ENCODE results near the gene ZNF740.

DNA sequence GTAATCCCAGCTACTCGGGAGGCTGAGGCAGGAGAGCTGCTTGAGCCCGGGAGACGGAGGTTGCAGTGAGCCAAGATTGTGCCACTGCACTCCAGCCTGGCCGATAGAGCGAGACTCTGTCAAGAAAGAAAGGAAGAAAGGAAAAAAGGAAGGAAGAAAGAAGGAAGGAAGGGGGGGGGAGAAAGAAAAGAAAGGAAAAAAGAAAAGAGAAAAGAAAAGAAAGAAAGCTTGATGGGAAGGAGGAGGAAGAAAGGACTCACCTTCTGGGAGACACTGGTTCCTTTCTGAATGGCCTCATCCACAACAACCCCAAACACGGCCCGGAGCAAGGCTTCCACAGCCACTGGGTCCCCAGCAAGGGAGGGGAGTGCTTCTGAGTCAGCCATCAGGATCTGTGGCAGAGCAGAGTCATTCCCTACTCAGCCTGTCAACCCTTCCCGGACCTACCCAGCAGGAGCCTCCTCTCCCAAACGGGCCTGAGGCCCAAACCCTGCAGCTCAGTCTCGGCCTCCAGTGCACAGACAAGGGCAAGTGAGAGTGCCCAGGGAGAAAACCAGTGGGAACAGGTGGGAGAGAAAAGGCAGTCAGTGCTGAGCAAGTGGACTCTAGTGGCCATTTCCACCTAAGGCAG, 7.3 kb upstream of the ZNF740 start:
- TF ChIP-seq, protein P1, sequence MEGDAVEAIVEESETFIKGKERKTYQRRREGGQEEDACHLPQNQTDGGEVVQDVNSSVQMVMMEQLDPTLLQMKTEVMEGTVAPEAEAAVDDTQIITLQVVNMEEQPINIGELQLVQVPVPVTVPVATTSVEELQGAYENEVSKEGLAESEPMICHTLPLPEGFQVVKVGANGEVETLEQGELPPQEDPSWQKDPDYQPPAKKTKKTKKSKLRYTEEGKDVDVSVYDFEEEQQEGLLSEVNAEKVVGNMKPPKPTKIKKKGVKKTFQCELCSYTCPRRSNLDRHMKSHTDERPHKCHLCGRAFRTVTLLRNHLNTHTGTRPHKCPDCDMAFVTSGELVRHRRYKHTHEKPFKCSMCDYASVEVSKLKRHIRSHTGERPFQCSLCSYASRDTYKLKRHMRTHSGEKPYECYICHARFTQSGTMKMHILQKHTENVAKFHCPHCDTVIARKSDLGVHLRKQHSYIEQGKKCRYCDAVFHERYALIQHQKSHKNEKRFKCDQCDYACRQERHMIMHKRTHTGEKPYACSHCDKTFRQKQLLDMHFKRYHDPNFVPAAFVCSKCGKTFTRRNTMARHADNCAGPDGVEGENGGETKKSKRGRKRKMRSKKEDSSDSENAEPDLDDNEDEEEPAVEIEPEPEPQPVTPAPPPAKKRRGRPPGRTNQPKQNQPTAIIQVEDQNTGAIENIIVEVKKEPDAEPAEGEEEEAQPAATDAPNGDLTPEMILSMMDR (optimal IDR thresholded peaks at IDR 0.05 in 1 of 3, IDR thresholded peaks at IDR 0.05 in 1 of 3, conservative IDR thresholded peaks at IDR 0.05 in 1 of 3; ENCODE audit: extremely low read depth in 1 of 3, insufficient read depth in 2 of 3, low read length in 3 of 3) = no peak
- TF ChIP-seq EZH2 (IDR thresholded peaks at IDR 0.05; ENCODE audit: low read length) = no peak
